COR-L47 (cell line): ENCODE measurements around the gene ARSG.
"Not testable (repeated sequence)": the region's sequence is repeated elsewhere in the genome, so short reads cannot be mapped to it uniquely, and the experiment has no call there.

Experiments used
- DNase-seq: peaks from one replicate; lab custom pipeline; 2025; lab: John Stamatoyannopoulos, UW

The ARSG gene

GRCh38 chr17:68328676-68329075, 37.4 kb downstream of the ARSG start:
- DNase-seq = no peak

GRCh38 chr17:68329331-68329730, 38.0 kb downstream of the ARSG start:
- DNase-seq = no peak

GRCh38 chr17:68331932-68332331, 40.6 kb downstream of the ARSG start:
- DNase-seq = not testable (repeated sequence)

GRCh38 chr17:68334393-68334792, 43.1 kb downstream of the ARSG start:
- DNase-seq = no peak

- no peak for DNase-seq
These were observed 50.2 kb downstream of the ARSG start for GRCh38 chr17:68341482-68341881.

GRCh38 chr17:68343976-68344375, 52.7 kb downstream of the ARSG start:
- DNase-seq = no peak

- DNase-seq = no peak
These were observed 53.4 kb downstream of the ARSG start for GRCh38 chr17:68344701-68345136.

GRCh38 chr17:68346448-68346847, 55.2 kb downstream of the ARSG start:
- DNase-seq = no peak

- DNase-seq = no peak
These were observed 56.1 kb downstream of the ARSG start for GRCh38 chr17:68347380-68347779.

GRCh38 chr17:68349157-68349556, 57.9 kb downstream of the ARSG start:
- DNase-seq = no peak

- DNase-seq = no peak
These were observed 60.1 kb downstream of the ARSG start for GRCh38 chr17:68351395-68351794.

- DNase-seq = no peak
These were observed 60.7 kb downstream of the ARSG start for GRCh38 chr17:68352041-68352440.

- not testable (repeated sequence) for DNase-seq
These were observed 61.4 kb downstream of the ARSG start for GRCh38 chr17:68352671-68353070.

- DNase-seq = no peak
These were observed 61.8 kb downstream of the ARSG start for GRCh38 chr17:68353111-68353521.

- DNase-seq = not testable (repeated sequence)
These were observed 63.0 kb downstream of the ARSG start for GRCh38 chr17:68354311-68354710.

- DNase-seq = not testable (repeated sequence)
These were observed 63.8 kb downstream of the ARSG start for GRCh38 chr17:68355108-68355507.

- no peak for DNase-seq
These were observed 65.2 kb downstream of the ARSG start for GRCh38 chr17:68356520-68356919.

GRCh38 chr17:68356949-68357455, 65.7 kb downstream of the ARSG start:
- no peak for DNase-seq

- no peak for DNase-seq
These were observed 66.6 kb downstream of the ARSG start for GRCh38 chr17:68357886-68358285.

- no peak for DNase-seq
These were observed 68.7 kb downstream of the ARSG start for GRCh38 chr17:68359791-68360535.

GRCh38 chr17:68365469-68365868, 74.2 kb downstream of the ARSG start:
- no peak for DNase-seq

GRCh38 chr17:68368387-68368786, 77.1 kb downstream of the ARSG start:
- DNase-seq = no peak

- no peak for DNase-seq
These were observed 84.3 kb downstream of the ARSG start for GRCh38 chr17:68375566-68375965.

GRCh38 chr17:68376178-68376577, 84.9 kb downstream of the ARSG start:
- DNase-seq = not testable (repeated sequence)
